Gastrocnemius medialis (tissue), 4 donors: ENCODE data around the gene PLAC1.

Experiments used
- CTCF ChIP-seq, 5 experiments: fragments of 450-650 bp in 3 of 5; fragments of 200-600 bp in 2 of 5; sonication (generic) in 2 of 5; IDR thresholded peaks in 4 of 5; conservative IDR thresholded peaks in 1 of 5; 1 replicate in 4 of 5; 2 replicates in 1 of 5; pipeline ENCODE4 v1.5.1; 2016 to 2019; ENCODE audit warnings: antibody characterized with exemption in 5 of 5, mild to moderate bottlenecking in 3 of 5, moderate library complexity in 3 of 5
- POLR2A ChIP-seq, 2 donors: fragments of 450-650 bp; IDR thresholded peaks; one replicate each; pipeline ENCODE4 v1.6.1; 2017; ENCODE audit warnings: antibody characterized with exemption in 2 of 2, mild to moderate bottlenecking in 2 of 2, moderate library complexity in 2 of 2

- TF ChIP-seq CTCF (IDR thresholded peaks at IDR 0.05 in 4 of 5, conservative IDR thresholded peaks at IDR 0.05 in 1 of 5) (no peak), POLR2A (IDR thresholded peaks at IDR 0.05) (no peak)
These were observed 131.9 kb downstream of the PLAC1 start for GRCh38 chrX:134526399-134526798.
